PC-9 (cell line): ENCODE measurements around the gene FAM227A.

Experiments
- EZH2 ChIP-seq: fragments of 200-600 bp; sonication (generic); IDR thresholded peaks from 2 replicates; pipeline ENCODE4 v1.8.0; 2017; ENCODE audit warnings: antibody characterized with exemption, low read depth
- TF ChIP-seq, protein P1 (sequence below): fragments of 200-600 bp; sonication (generic); conservative IDR thresholded peaks from 2 replicates; pipeline ENCODE4 v1.6.1; 2017; ENCODE audit warnings: mixed run types, antibody characterized with exemption, mild to moderate bottlenecking, moderate library complexity

DNA sequence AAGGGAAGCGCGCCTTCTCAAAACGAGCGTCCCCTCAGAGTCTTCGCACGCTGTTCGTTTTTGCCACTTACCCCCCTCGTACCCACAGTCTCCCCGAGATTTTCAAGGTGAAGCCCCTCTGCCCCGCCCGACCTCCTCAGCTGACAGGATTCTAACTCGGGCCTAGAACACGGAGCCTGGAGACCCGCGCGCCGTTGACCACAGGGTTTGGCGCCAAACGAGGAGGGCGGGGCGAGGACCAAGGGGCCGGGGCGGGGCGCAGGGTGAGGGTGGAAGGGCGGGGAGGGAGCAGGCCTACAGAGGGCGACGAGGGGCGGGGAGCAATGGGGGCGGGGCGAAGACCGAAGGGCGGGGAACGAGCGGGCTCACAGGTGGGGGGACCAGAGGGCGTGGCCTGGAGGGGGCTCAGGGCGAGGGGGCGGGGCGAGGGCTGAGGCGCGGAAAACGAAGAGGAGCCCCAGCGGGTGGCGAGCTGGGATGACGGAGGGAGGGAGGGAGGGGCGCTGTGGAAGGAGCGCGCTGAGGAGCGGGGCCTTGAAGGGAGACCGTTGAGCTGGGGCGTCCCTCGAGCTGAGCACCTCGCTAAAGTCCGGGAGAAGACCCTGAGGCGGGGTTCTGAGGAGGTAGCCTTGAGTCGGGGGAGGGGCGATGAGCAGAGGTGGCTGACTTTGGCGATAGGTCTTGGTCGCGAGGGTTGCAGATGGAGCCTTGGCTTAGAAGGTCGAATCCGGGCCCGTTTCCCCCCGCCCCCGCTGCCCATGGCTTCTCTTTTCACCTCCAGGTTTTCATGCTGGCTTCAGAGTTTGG lies 86.0 kb downstream of the FAM227A start, which contains the start of gene DMC1:
- TF ChIP-seq, protein P1, sequence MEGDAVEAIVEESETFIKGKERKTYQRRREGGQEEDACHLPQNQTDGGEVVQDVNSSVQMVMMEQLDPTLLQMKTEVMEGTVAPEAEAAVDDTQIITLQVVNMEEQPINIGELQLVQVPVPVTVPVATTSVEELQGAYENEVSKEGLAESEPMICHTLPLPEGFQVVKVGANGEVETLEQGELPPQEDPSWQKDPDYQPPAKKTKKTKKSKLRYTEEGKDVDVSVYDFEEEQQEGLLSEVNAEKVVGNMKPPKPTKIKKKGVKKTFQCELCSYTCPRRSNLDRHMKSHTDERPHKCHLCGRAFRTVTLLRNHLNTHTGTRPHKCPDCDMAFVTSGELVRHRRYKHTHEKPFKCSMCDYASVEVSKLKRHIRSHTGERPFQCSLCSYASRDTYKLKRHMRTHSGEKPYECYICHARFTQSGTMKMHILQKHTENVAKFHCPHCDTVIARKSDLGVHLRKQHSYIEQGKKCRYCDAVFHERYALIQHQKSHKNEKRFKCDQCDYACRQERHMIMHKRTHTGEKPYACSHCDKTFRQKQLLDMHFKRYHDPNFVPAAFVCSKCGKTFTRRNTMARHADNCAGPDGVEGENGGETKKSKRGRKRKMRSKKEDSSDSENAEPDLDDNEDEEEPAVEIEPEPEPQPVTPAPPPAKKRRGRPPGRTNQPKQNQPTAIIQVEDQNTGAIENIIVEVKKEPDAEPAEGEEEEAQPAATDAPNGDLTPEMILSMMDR = no peak
- TF ChIP-seq EZH2 = no peak
